HK-2 (cell line): Measurements from ENCODE around the gene CLDN14.
A peak's percentile ranks its signal among the peaks of the same experiment; 100 is the strongest.

Experiments
- DNase-seq: peaks from one replicate; pipeline ENCODE4 v3.0.0-alpha.2; 2018; ENCODE audit not compliant: unreplicated experiment

CLDN14 gene

GRCh38 chr21:36433059-36433709 is 46.7 kb downstream of the CLDN14 start:
- DNase-seq = no peak

GRCh38 chr21:36431252-36431651 is 48.7 kb downstream of the CLDN14 start:
- DNase-seq = no peak

- no peak for DNase-seq
Measured at GRCh38 chr21:36430841-36431240, 49.1 kb downstream of the CLDN14 start.

GRCh38 chr21:36429947-36430546 is 49.9 kb downstream of the CLDN14 start:
- DNase-seq = peak; percentile 91

- peak; percentile 48 for DNase-seq
Measured at GRCh38 chr21:36428761-36429432, 51.0 kb downstream of the CLDN14 start.

GRCh38 chr21:36427502-36427901 is 52.4 kb downstream of the CLDN14 start:
- DNase-seq = no peak

GRCh38 chr21:36425286-36425685 is 54.6 kb downstream of the CLDN14 start:
- DNase-seq = no peak

- DNase-seq = no peak
Measured at GRCh38 chr21:36424592-36424991, 55.3 kb downstream of the CLDN14 start.

GRCh38 chr21:36423771-36424433 is 56.0 kb downstream of the CLDN14 start:
- no peak for DNase-seq

GRCh38 chr21:36422279-36423098 is 57.4 kb downstream of the CLDN14 start:
- DNase-seq = peak; percentile 58

- DNase-seq = no peak
Measured at GRCh38 chr21:36420571-36421339, 59.2 kb downstream of the CLDN14 start.

- peak; percentile 60 for DNase-seq
Measured at GRCh38 chr21:36419996-36420395, 59.9 kb downstream of the CLDN14 start.

GRCh38 chr21:36419241-36419640 is 60.7 kb downstream of the CLDN14 start:
- DNase-seq = no peak

GRCh38 chr21:36415375-36415774 is 64.5 kb downstream of the CLDN14 start:
- DNase-seq = no peak

- no peak for DNase-seq
Measured at GRCh38 chr21:36412916-36413315, 67.0 kb downstream of the CLDN14 start.

GRCh38 chr21:36411301-36411700 is 68.6 kb downstream of the CLDN14 start:
- no peak for DNase-seq
